ENCODE data around the gene LCA5.
"Not testable (repeated sequence)": the region's sequence is repeated elsewhere in the genome, so short reads cannot be mapped to it uniquely, and the experiment has no call there.

Gene LCA5

GRCh38 chr6:79536954-79537747, at the start of gene LCA5:
Gene LCA5 (minus strand): TSS chr6:79537430. CDS start chr6:79518894, 18,536 bp downstream.
- Histone ChIP-seq H3K9me3 (ENCODE audit: control insufficient read depth, insufficient read depth, low read length) (no peaks in the 10 kb centered on the region), H3K9ac (ENCODE audit: low read depth, low read length) (peak within 1 kb of the TSS; percentile 87), H3K4me1 (ENCODE audit: insufficient read depth, low read length) (no peaks in the 10 kb centered on the region), H3K36me3 (ENCODE audit: insufficient read depth, low read length) (no peaks in the 10 kb centered on the region)

GRCh38 chr6:79586548-79586947, 49.3 kb upstream of the LCA5 start:
- H3K9ac ChIP-seq (ENCODE audit: low read depth, low read length) = no peak overlapping the region
- no peaks in the 10 kb centered on the region for H3K4me1 ChIP-seq (ENCODE audit: insufficient read depth, low read length)
- no peaks in the 10 kb centered on the region for H3K9me3 ChIP-seq (ENCODE audit: control insufficient read depth, insufficient read depth, low read length)
- no peaks in the 10 kb centered on the region for H3K36me3 ChIP-seq (ENCODE audit: insufficient read depth, low read length)

- H3K4me1 ChIP-seq (ENCODE audit: insufficient read depth, low read length) = no peaks in the 10 kb centered on the region
- H3K36me3 ChIP-seq (ENCODE audit: insufficient read depth, low read length) = no peaks in the 10 kb centered on the region
- H3K9ac ChIP-seq (ENCODE audit: low read depth, low read length) = no peak overlapping the region
- no peaks in the 10 kb centered on the region for H3K9me3 ChIP-seq (ENCODE audit: control insufficient read depth, insufficient read depth, low read length)
Measured at GRCh38 chr6:79584332-79584731, 47.1 kb upstream of the LCA5 start.

GRCh38 chr6:79577926-79578325, 40.7 kb upstream of the LCA5 start:
- H3K9me3 ChIP-seq (ENCODE audit: control insufficient read depth, insufficient read depth, low read length); H3K36me3 ChIP-seq (ENCODE audit: insufficient read depth, low read length); H3K9ac ChIP-seq (ENCODE audit: low read depth, low read length): not testable (repeated sequence)
- H3K4me1 ChIP-seq (ENCODE audit: insufficient read depth, low read length) = peaks cover 15% of the 10 kb centered on the region; the same call in 1 of the 2 replicates

GRCh38 chr6:79574630-79575225, 37.5 kb upstream of the LCA5 start:
- Histone ChIP-seq H3K4me1 (ENCODE audit: insufficient read depth, low read length) (peaks cover 29% of the 10 kb centered on the region), H3K36me3 (ENCODE audit: insufficient read depth, low read length) (no peaks in the 10 kb centered on the region), H3K9me3 (ENCODE audit: control insufficient read depth, insufficient read depth, low read length) (no peaks in the 10 kb centered on the region; the same call in 1 of the 2 replicates), H3K9ac (ENCODE audit: low read depth, low read length) (no peak overlapping the region)

GRCh38 chr6:79574174-79574573, 36.9 kb upstream of the LCA5 start:
- Histone ChIP-seq H3K9me3 (ENCODE audit: control insufficient read depth, insufficient read depth, low read length) (no peaks in the 10 kb centered on the region; the same call in 1 of the 2 replicates), H3K36me3 (ENCODE audit: insufficient read depth, low read length) (no peaks in the 10 kb centered on the region), H3K4me1 (ENCODE audit: insufficient read depth, low read length) (peaks cover 34% of the 10 kb centered on the region), H3K9ac (ENCODE audit: low read depth, low read length) (no peak overlapping the region)

GRCh38 chr6:79571030-79571367, 33.8 kb upstream of the LCA5 start:
- H3K9me3 ChIP-seq (ENCODE audit: control insufficient read depth, insufficient read depth, low read length) = no peaks in the 10 kb centered on the region
- no peak overlapping the region for H3K9ac ChIP-seq (ENCODE audit: low read depth, low read length)
- H3K4me1 ChIP-seq (ENCODE audit: insufficient read depth, low read length) = peaks cover 38% of the 10 kb centered on the region
- H3K36me3 ChIP-seq (ENCODE audit: insufficient read depth, low read length) = no peaks in the 10 kb centered on the region

GRCh38 chr6:79570129-79571029, 33.1 kb upstream of the LCA5 start:
- Histone ChIP-seq H3K9ac (ENCODE audit: low read depth, low read length) (no peak overlapping the region), H3K36me3 (ENCODE audit: insufficient read depth, low read length) (no peaks in the 10 kb centered on the region), H3K9me3 (ENCODE audit: control insufficient read depth, insufficient read depth, low read length) (no peaks in the 10 kb centered on the region), H3K4me1 (ENCODE audit: insufficient read depth, low read length) (peaks cover 38% of the 10 kb centered on the region)

- Histone ChIP-seq H3K9me3 (ENCODE audit: control insufficient read depth, insufficient read depth, low read length) (no peaks in the 10 kb centered on the region), H3K36me3 (ENCODE audit: insufficient read depth, low read length) (no peaks in the 10 kb centered on the region), H3K4me1 (ENCODE audit: insufficient read depth, low read length) (peaks cover 27% of the 10 kb centered on the region), H3K9ac (ENCODE audit: low read depth, low read length) (no peak overlapping the region)
Measured at GRCh38 chr6:79568996-79569395, 31.8 kb upstream of the LCA5 start.

GRCh38 chr6:79564636-79565035, 27.4 kb upstream of the LCA5 start:
- Histone ChIP-seq H3K9me3 (ENCODE audit: control insufficient read depth, insufficient read depth, low read length) (no peaks in the 10 kb centered on the region), H3K4me1 (ENCODE audit: insufficient read depth, low read length) (peaks cover 8% of the 10 kb centered on the region), H3K9ac (ENCODE audit: low read depth, low read length) (no peak overlapping the region), H3K36me3 (ENCODE audit: insufficient read depth, low read length) (no peaks in the 10 kb centered on the region)

GRCh38 chr6:79559706-79560105, 22.5 kb upstream of the LCA5 start:
- Histone ChIP-seq H3K9ac (ENCODE audit: low read depth, low read length) (no peak overlapping the region), H3K4me1 (ENCODE audit: insufficient read depth, low read length) (no peaks in the 10 kb centered on the region), H3K36me3 (ENCODE audit: insufficient read depth, low read length) (no peaks in the 10 kb centered on the region), H3K9me3 (ENCODE audit: control insufficient read depth, insufficient read depth, low read length) (no peaks in the 10 kb centered on the region)

GRCh38 chr6:79557673-79558467, 20.6 kb upstream of the LCA5 start:
- H3K4me1 ChIP-seq (ENCODE audit: insufficient read depth, low read length) = no peaks in the 10 kb centered on the region
- no peaks in the 10 kb centered on the region; the same call in 1 of the 2 replicates for H3K36me3 ChIP-seq (ENCODE audit: insufficient read depth, low read length)
- no peak overlapping the region for H3K9ac ChIP-seq (ENCODE audit: low read depth, low read length)
- no peaks in the 10 kb centered on the region for H3K9me3 ChIP-seq (ENCODE audit: control insufficient read depth, insufficient read depth, low read length)

- no peak overlapping the region for H3K9ac ChIP-seq (ENCODE audit: low read depth, low read length)
- H3K36me3 ChIP-seq (ENCODE audit: insufficient read depth, low read length) = no peaks in the 10 kb centered on the region; the same call in 1 of the 2 replicates
- no peaks in the 10 kb centered on the region for H3K4me1 ChIP-seq (ENCODE audit: insufficient read depth, low read length)
- H3K9me3 ChIP-seq (ENCODE audit: control insufficient read depth, insufficient read depth, low read length) = no peaks in the 10 kb centered on the region
Measured at GRCh38 chr6:79554305-79554704, 17.1 kb upstream of the LCA5 start.

- Histone ChIP-seq H3K36me3 (ENCODE audit: insufficient read depth, low read length) (no peaks in the 10 kb centered on the region; the same call in 1 of the 2 replicates), H3K4me1 (ENCODE audit: insufficient read depth, low read length) (peaks cover 1% of the 10 kb centered on the region; the same call in 1 of the 2 replicates), H3K9ac (ENCODE audit: low read depth, low read length) (no peak overlapping the region), H3K9me3 (ENCODE audit: control insufficient read depth, insufficient read depth, low read length) (no peaks in the 10 kb centered on the region)
Measured at GRCh38 chr6:79551401-79551800, 14.2 kb upstream of the LCA5 start.
